Bronchial epithelial cell (primary cell): ENCODE data around the gene SEMA6B. TPM values are rescaled to one million over a fixed set of nuclear protein-coding genes. Genes with fewer than 3 reads are reported as not detected.

ENCODE experiments used
- DNase-seq: peaks from one replicate; pipeline ENCODE4 v3.0.0-alpha.2; 2010; ENCODE audit warnings: low read depth
- FAIRE-seq: peaks from 2 replicates; lab custom pipeline; 2011; peaks lifted over from hg19 to GRCh38; lab: Jason Lieb, UNC
- H3K27me3 ChIP-seq: 2 replicates; pipeline ENCODE4 v1.5.1; 2011; ENCODE audit warnings: low read length; ENCODE audit not compliant: control insufficient read depth, insufficient read depth
- H3K36me3 ChIP-seq: 2 replicates; pipeline ENCODE4 v1.5.1; 2011; ENCODE audit warnings: low read length; ENCODE audit not compliant: control insufficient read depth, insufficient read depth
- H3K4me3 ChIP-seq: 2 replicates; pipeline ENCODE4 v1.5.1; 2011; ENCODE audit warnings: mild to moderate bottlenecking, low read depth, low read length, control low read depth
- total RNA-seq: library from RNA; depleted of rRNA; stranded (reverse); fragments of >200 nt; gene quantifications from 2 replicates; pipeline ENCODE4 v1.2.1, GENCODE V29; 2014
- TF ChIP-seq, protein P1 (sequence below): IDR thresholded peaks from 2 replicates; pipeline ENCODE4 v1.5.1; 2011; ENCODE audit warnings: mild to moderate bottlenecking, moderate library complexity, low read length, control low read depth, inconsistent platforms; ENCODE audit not compliant: insufficient read depth, severe bottlenecking

SEMA6B gene, protein sequence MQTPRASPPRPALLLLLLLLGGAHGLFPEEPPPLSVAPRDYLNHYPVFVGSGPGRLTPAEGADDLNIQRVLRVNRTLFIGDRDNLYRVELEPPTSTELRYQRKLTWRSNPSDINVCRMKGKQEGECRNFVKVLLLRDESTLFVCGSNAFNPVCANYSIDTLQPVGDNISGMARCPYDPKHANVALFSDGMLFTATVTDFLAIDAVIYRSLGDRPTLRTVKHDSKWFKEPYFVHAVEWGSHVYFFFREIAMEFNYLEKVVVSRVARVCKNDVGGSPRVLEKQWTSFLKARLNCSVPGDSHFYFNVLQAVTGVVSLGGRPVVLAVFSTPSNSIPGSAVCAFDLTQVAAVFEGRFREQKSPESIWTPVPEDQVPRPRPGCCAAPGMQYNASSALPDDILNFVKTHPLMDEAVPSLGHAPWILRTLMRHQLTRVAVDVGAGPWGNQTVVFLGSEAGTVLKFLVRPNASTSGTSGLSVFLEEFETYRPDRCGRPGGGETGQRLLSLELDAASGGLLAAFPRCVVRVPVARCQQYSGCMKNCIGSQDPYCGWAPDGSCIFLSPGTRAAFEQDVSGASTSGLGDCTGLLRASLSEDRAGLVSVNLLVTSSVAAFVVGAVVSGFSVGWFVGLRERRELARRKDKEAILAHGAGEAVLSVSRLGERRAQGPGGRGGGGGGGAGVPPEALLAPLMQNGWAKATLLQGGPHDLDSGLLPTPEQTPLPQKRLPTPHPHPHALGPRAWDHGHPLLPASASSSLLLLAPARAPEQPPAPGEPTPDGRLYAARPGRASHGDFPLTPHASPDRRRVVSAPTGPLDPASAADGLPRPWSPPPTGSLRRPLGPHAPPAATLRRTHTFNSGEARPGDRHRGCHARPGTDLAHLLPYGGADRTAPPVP
- total RNA-seq = under 0.01 TPM in 1 of 2 replicates, not detected in the other

DNA sequence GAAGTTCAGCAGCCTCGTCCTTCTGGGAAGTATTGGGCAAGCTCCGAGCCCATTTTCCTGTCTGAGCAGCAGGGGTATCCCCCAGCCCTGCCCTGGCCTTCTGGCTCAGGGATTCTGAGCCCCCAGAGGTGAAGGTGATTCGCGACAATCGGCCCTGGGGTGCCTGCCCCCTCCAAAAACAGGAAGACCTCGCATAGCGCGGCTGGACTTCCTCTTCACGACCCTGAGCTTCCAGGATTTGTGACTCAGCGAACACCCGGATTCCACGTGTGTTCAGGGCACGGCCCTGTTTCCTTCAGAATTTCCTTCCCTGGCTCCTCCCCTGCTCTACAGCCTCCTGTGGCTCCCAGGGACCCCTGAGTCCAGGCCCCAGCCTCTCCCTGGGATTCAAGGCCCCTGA lies at the start of gene SEMA6B:
SEMA6B (minus strand) TSS at position 116 of the 400 bp plus-strand sequence. CDS start 1,227 bp downstream, outside the sequence.
- H3K4me3 ChIP-seq = no peak within 1 kb of the TSS
- no peaks in the 10 kb centered on the region for H3K27me3 ChIP-seq
- no peak for FAIRE-seq
- no peaks in the 10 kb centered on the region for H3K36me3 ChIP-seq
- no peak for DNase-seq
- TF ChIP-seq, protein P1, sequence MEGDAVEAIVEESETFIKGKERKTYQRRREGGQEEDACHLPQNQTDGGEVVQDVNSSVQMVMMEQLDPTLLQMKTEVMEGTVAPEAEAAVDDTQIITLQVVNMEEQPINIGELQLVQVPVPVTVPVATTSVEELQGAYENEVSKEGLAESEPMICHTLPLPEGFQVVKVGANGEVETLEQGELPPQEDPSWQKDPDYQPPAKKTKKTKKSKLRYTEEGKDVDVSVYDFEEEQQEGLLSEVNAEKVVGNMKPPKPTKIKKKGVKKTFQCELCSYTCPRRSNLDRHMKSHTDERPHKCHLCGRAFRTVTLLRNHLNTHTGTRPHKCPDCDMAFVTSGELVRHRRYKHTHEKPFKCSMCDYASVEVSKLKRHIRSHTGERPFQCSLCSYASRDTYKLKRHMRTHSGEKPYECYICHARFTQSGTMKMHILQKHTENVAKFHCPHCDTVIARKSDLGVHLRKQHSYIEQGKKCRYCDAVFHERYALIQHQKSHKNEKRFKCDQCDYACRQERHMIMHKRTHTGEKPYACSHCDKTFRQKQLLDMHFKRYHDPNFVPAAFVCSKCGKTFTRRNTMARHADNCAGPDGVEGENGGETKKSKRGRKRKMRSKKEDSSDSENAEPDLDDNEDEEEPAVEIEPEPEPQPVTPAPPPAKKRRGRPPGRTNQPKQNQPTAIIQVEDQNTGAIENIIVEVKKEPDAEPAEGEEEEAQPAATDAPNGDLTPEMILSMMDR = no peak

DNA sequence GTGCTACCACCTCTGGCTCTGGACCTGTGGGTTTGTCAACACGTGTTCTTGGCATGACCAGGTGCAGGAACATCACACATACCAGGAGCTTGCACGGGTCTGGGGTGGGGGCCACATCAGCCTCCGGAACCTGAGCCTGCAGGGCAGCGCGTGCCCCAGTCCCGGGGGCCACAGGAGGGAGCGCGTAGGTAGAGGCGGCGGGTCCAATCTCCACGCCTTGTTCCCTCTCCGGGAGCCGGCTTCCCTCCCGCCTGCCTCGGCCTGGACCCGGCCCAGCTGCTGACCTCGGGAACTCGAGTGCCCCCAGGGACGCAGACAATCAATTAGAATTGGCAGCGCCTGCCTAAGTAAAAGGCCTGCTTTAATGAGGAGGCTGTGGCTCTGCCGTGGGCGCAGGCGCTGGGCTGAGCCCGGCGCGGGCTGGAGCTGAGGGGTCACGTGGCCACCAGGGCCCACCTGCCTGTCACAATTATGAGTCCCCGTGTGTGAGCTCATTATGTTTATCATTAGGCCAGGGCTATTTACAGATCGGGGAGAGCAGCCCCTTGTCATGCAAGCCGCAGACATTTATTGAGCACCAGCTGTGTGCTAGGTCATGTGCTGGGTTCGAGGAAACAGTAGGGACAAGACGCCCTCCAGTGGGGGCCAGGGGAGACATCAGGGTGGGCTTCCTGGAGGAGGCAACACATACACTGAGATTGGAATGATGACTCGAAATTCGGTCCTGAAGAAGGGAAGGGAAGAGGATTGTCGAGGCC lies 47.6 kb upstream of the SEMA6B start:
- DNase-seq = no peak
- no peaks in the 10 kb centered on the region for H3K36me3 ChIP-seq
- no peak for FAIRE-seq
- TF ChIP-seq, protein P1 = no peak
- H3K27me3 ChIP-seq = peaks cover 3% of the 10 kb centered on the region
- H3K4me3 ChIP-seq = no peak overlapping the region

DNA sequence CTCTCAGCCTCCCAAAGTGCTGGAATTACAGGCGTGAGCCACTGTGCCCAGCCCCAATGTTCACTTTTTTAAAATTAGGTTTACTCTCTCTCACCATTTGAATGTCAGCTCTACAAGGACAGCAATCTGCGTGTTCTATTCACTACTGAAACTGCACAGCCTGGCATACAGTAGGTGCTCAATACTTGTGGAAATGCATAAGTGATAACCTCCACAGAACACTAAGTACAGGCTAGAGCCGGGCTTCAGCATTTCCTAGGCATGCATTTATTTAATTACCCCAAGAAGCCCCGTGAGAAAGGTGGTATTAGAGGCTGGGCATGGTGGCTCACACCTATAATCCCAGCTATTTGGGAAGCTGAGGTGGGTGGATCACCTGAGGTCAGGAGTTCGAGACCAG lies 46.7 kb upstream of the SEMA6B start:
- Histone ChIP-seq H3K36me3 (no peaks in the 10 kb centered on the region), H3K27me3 (peaks cover 3% of the 10 kb centered on the region), H3K4me3 (no peak overlapping the region)
- no peak for DNase-seq
- FAIRE-seq = no peak
- TF ChIP-seq, protein P1 = no peak

DNA sequence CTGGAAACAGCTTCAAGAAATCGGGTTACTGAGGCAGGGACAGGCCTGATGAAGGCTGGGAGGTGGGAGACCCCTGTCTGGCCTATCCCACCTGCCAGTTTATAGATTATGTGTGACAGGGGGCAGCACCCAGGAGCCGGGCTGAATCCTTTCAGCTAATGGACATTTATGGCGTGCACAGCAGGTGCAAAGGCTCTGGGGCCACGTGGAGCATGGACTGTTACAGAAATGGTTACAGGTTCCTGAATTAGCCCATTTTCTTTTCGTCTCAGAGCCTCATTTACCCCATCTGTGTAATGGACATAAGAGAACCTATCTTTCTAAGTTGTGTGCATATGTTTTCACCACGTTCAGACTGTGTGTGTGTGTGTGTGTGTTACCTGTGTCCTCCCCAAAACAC lies 45.4 kb upstream of the SEMA6B start:
- H3K4me3 ChIP-seq = no peak overlapping the region
- no peaks in the 10 kb centered on the region for H3K36me3 ChIP-seq
- no peak for FAIRE-seq
- TF ChIP-seq, protein P1 = no peak
- DNase-seq = no peak
- H3K27me3 ChIP-seq = no peaks in the 10 kb centered on the region

DNA sequence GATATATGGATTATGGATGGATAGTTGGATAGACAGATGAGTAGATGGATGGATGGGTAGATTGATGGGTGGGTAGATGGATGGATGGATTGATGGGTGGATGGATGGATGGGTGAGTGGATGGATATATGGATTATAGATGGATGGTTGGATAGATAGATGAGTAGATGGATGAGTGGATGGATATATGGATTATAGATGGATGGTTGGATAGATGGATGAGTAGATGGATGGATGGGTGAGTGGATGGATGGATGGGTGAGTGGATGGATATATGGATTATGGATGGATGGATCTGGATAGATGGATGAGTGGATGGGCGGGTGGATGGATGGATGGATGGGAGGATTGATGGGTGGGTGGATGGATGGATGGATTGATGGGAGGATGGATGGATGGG lies 43.4 kb upstream of the SEMA6B start:
- H3K36me3 ChIP-seq = no peaks in the 10 kb centered on the region
- DNase-seq = no peak
- no peak overlapping the region for H3K4me3 ChIP-seq
- peaks cover 3% of the 10 kb centered on the region for H3K27me3 ChIP-seq
- no peak for FAIRE-seq
- TF ChIP-seq, protein P1 = no peak
